Gastrocnemius medialis (tissue), 4 donors: ENCODE measurements around the gene RRP1.

Source experiments
- CTCF ChIP-seq, 5 experiments: fragments of 450-650 bp in 3 of 5; fragments of 200-600 bp in 2 of 5; sonication (generic) in 2 of 5; IDR thresholded peaks in 4 of 5; conservative IDR thresholded peaks in 1 of 5; 1 replicate in 4 of 5; 2 replicates in 1 of 5; pipeline ENCODE4 v1.5.1; 2016 to 2019; ENCODE audit warnings: antibody characterized with exemption in 5 of 5, mild to moderate bottlenecking in 3 of 5, moderate library complexity in 3 of 5
- POLR2A ChIP-seq, 2 donors: fragments of 450-650 bp; IDR thresholded peaks; one replicate each; pipeline ENCODE4 v1.6.1; 2017; ENCODE audit warnings: antibody characterized with exemption in 2 of 2, mild to moderate bottlenecking in 2 of 2, moderate library complexity in 2 of 2

- TF ChIP-seq CTCF (IDR thresholded peaks at IDR 0.05 in 4 of 5, conservative IDR thresholded peaks at IDR 0.05 in 1 of 5) (no peak), POLR2A (IDR thresholded peaks at IDR 0.05) (no peak)
These were observed 36.0 kb upstream of the RRP1 start for GRCh38 chr21:43753439-43753799.
